22Rv1 (cell line): ENCODE data around the gene SIK2.
A peak's percentile ranks its signal among the peaks of the same experiment; 100 is the strongest.

Source experiments
- ZFX ChIP-seq: fragments of 450-650 bp; IDR thresholded peaks from 2 replicates; pipeline ENCODE4 v1.6.1; 2017; ENCODE audit warnings: antibody characterized with exemption, borderline replicate concordance
- TF ChIP-seq, protein P1 (sequence below): fragments of 450-650 bp; IDR thresholded peaks from 2 replicates; pipeline ENCODE4 v1.5.1; 2017; ENCODE audit warnings: mild to moderate bottlenecking

DNA sequence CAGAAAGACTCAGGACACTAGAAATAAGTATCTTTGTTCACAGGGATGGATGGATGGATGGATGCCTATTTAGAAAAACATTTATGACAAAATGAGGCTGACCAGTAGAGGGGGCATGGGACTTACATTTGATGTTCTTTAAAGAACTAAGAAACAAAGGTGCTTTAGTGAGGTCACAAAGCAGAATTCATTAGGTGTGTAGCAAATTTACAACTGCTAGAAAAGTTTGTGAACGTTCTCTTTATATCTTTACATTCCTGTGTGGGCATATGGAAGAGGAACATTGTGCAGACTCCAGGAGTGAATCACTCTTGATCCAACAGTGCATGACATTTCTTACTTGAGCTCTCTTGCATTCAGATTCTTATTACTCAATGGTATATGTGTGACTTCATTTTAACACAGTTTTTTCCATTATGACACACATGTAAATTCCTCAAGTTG lies 15.8 kb upstream of the SIK2 start:
- TF ChIP-seq, protein P1, sequence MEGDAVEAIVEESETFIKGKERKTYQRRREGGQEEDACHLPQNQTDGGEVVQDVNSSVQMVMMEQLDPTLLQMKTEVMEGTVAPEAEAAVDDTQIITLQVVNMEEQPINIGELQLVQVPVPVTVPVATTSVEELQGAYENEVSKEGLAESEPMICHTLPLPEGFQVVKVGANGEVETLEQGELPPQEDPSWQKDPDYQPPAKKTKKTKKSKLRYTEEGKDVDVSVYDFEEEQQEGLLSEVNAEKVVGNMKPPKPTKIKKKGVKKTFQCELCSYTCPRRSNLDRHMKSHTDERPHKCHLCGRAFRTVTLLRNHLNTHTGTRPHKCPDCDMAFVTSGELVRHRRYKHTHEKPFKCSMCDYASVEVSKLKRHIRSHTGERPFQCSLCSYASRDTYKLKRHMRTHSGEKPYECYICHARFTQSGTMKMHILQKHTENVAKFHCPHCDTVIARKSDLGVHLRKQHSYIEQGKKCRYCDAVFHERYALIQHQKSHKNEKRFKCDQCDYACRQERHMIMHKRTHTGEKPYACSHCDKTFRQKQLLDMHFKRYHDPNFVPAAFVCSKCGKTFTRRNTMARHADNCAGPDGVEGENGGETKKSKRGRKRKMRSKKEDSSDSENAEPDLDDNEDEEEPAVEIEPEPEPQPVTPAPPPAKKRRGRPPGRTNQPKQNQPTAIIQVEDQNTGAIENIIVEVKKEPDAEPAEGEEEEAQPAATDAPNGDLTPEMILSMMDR, result peak; percentile 81
- TF ChIP-seq ZFX, result no peak
